CD1c-positive myeloid dendritic cell (primary cell): ENCODE measurements around the gene ST3GAL3.
A peak's percentile ranks its signal among the peaks of the same experiment; 100 is the strongest.

ENCODE experiments used
- DNase-seq: peaks from one replicate; pipeline ENCODE4 v3.0.0-alpha.2; 2016; ENCODE audit errors: extremely low spot score

Gene ST3GAL3

DNA sequence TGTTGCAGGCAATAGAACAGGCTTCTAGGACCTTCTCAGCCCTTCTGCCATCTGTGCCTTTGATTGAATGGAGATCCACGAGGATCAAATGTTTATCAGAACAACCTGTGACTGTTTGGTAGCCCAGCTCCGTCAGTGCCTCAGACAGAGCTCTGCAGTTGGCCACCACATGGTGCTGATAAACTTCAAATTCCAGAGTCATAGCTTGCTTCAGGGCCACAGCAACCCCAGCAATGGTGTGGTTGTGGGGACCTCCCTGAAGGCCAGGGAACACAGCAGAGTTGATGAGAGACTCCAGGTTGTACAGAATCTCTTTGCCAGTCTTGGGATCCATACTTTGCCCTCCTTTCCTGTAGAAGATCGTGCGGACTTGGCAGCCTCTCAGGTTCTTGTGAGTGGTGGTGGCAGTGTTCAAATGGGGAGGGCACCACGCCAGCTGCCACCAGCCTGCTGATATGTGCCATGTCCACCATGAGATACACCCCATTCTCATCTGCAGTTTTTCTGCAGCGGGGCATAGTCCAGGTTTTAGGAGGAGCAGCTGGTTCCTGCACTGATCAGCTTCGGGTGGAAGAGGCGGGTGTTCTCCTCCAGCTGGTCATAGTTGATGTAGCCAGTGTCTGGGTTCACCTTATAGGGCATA, 143.4 kb downstream of the ST3GAL3 start:
- no peak for DNase-seq

DNA sequence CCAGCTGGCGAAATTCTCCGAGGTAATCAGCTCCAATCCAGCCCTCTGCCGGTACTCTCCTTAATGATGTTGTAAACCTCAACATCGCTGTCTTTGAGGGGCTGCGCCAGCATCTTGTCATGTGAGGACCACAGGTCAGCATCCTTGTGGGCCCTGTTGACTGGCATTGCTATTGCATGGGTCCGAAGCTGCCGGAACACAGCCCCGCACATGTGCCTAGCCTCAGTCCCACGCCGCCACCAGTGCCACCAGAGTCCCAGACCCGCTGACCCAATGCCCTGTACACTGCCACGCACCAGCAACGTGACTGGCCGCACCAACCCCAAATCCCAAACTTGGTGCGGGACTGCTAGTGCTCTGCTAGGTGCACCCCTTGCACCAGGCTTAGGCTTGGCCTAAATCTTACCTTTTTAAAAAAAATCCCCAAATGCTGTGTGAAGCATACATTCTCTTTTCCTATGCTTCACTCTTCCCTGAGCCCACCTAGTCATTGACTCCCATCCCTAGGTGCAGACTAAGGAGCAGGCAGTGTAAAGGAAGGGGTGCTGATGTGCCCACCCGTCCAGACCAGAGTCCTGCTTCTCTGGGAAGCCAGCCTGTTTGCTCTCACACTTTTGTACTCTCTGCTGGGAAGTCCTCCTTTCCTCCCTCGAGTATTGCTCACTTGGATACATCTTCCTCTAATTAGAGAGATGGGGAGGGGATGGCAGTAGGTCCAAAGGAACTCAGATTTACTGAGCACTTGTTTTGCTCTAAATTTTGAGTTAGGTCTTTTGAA, 144.4 kb downstream of the ST3GAL3 start:
- no peak for DNase-seq

DNA sequence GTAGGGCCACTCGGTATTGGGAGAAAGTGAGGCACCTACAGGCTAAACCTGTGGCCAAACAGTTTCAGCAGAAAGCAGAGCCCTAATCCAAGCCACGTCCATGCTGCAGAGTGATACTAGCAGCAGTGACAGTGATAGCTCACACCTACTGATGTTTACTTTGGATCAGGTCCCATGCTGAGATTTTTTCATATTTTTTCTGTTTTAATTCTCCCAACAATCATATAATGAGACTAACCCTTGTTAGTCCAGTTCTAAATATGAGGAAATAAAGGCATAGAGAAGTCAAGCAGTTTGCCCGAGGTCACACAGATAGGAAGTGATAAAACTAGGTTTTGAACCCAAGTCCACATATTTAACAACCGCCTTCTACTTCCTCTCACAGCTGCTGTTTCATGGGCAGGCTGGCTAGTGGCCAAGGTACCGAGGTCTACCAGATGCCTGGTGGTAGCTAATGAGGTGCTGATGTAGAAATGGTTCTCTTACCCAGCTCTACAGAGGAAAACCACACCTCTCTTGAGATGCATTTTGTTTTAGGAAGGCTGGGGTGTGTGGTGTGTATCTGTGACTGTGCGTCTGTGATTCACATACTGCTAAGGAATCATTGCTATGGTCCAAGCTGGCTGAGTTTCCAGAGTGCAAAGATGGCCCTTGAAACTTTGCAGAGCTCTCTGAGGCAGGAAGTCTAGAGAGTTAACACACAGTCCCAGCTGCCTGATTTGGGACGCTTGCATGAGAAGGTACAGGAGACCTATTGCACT, 146.0 kb downstream of the ST3GAL3 start:
- peak; percentile 45 for DNase-seq

DNA sequence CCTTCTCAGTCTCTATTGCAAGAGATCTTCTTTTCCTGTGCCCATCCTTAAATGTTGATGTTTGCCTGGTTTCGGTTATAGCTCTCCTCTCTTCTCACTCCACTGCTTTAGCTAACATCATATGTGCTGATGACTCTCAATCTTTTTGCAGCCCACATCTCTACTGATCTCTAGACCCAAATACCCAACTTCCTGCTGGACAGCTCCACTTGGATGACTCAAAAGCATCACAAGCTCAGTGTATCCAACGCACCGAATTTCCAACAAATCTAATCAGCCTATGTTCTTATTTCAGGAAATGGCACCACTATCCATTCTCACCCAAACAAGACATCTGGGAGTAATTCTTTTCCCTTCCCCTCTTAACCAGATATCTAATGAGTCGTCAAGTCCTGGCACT, 147.1 kb downstream of the ST3GAL3 start:
- no peak for DNase-seq

DNA sequence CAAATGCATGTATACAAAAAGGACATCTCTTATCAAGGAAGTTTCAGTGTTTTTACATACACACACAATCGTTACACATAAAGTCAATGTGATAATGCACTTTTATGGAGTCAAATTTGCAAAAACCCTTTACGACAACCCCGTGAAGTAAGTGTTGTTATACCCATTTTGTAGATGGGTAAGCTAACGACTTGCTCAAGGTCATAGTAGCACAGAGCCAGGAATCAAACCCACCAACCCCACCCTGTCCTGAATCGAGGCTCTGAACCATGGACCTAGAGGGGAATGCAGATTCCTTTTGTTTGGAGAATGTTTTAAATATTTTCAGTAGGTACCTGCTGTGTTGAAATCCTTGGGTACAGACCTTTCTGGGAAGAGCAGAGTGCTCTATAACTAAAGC, 148.9 kb downstream of the ST3GAL3 start:
- DNase-seq, result no peak

DNA sequence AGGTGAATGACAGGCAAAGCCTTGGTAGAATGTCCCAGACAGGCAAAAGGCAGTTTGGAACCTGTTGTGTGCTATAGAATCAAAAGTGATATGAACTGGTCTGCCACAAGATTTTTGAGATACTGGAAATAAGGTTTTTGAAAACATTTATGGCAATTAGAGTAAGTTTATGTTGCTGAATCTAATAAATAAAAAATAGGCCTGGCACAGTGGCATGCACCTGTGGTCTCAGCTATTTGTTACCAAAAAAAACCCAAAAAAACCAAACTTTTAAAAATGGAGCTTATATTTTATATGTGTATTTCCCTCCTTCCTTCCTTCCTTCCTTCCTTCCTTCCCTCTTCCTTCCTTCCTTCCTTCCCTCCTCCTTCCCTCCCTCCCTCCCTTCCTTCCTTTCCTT, 149.8 kb downstream of the ST3GAL3 start:
- no peak for DNase-seq

DNA sequence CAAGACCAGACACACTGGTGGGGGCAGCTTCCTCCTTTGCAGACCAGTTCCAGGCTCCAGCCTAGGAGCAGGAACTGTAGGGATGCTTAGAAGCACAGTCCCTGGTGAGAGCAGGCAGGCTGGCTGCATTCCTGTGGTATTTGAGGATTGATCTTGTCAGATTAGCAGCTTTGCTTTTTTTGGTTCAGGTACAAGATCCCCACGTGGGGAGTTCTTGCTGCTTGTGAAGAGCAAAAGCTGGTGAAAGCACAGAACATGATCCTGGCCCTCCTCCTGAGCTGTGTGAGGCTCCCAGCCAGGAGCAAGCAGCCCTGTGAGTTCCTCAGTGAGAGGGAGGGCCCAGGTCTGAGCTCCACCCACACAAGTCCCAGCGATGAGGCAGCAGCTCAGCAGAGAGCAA, 151.0 kb downstream of the ST3GAL3 start:
- DNase-seq, result peak; percentile 32

DNA sequence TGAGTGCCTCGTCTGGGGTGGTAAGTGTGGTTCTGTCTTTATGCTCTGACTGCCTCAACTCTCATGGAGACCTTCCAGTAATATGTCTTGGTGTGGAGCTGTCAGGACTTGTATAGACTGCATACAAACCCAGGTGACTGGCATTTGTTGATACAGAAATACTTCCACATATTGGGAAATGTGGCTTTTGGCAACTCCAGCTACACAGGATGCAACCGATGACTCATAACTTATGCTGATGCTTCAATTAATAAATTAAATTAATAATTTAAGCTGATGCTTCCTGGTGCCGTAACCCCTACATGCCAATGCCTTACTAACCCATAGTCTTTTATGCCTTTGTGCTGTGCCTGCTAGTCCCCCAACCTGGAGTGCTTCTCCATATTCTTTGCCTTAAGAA, 154.0 kb downstream of the ST3GAL3 start:
- DNase-seq, result no peak

DNA sequence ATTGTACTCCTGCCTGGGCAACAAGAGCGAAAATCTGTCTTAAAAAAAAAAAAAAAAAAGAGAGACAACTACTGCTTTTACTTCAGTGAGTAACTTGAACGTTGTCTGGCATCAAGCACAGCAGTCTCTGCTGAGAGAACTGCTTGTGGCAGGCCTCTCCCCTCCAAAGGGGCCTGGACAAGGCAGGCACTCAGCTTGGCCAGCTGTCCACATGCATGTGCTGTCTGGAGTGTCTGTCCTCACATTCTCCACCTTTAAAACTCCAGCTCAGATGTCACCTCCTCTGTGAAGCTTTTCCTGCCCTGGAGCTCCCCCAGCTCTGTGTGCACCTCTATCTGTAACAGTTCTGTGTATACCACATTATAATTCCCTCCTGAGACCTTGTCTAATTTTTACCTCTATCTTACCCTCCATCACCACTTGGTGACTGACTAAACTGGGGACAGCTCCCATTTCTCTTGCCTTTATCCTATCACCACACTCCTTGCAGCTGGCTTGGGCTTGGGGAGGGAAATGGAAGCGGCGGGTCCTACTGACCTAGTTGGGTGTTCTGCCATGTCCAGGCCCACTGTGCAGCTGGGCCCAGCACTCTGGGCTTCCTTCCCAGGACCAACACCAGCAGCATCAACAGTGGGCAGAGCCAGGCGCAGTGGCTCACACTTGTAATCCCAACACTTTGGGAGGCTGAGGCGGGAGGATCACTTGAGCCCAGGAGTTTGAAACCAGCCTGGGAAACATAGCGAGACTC, 154.8 kb downstream of the ST3GAL3 start:
- DNase-seq, result no peak

DNA sequence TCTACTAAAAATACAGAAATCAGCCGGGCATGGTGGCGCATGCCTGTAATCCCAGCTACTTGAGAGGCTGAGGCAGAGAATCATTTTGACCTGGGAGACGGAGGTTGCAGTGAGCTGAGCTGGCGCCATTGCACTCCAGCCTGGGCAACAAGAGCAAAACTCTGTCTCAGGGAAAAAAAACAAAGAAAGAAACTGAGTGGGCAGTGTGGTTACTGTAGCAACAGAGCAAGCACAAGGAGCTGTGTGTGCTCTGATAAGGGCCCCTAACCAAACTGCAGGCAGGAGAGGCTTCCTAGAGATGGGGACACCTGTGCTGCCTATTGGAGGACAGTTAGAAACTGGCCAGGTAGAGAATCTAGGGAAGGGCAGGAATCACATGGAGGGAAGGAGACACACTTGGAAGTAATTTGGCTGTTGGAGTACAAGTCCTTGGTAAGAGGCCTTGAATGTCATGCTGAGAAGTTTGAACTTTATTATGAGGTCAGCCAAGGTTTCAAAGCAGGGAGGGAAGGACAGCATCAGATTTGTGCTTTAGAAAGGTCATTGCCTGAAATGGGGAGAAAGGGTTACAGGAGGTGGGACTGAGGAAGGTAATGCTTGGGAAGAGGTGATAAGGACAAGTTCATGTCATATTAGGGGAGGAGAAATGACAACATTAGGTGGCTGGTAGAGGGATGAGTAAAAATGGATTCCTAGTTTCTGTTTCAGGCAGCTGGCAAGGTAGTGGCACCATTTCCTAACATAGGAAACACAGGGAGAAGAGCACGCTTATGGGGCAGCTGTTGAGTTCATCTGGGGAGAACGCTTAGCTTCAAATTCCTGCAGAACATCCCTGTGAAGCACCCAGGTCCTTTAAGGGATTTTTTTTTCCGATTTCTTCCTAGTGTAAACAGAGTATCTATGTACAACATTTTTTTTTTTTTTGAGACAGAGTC, 157.0 kb downstream of the ST3GAL3 start:
- DNase-seq, result no peak

DNA sequence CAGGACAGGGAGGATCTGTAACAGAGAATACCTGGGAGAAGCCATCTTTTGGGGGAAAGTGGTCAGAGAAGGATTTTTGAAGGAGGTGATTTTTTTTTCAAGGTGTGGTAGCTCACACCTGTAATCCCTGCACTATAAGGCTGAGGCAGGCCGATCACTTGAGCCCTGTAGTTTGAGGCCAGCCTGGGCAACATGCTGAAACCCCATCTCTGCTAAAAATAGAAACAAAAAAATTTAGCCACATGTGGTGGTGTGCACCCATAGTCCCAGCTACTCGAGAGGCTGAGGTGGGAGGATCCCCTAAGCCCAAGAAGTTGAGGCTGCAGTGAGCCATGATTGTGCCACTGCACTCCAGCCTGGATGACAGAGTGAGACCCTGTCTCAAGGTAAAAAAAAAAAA, 158.9 kb downstream of the ST3GAL3 start:
- no peak for DNase-seq

DNA sequence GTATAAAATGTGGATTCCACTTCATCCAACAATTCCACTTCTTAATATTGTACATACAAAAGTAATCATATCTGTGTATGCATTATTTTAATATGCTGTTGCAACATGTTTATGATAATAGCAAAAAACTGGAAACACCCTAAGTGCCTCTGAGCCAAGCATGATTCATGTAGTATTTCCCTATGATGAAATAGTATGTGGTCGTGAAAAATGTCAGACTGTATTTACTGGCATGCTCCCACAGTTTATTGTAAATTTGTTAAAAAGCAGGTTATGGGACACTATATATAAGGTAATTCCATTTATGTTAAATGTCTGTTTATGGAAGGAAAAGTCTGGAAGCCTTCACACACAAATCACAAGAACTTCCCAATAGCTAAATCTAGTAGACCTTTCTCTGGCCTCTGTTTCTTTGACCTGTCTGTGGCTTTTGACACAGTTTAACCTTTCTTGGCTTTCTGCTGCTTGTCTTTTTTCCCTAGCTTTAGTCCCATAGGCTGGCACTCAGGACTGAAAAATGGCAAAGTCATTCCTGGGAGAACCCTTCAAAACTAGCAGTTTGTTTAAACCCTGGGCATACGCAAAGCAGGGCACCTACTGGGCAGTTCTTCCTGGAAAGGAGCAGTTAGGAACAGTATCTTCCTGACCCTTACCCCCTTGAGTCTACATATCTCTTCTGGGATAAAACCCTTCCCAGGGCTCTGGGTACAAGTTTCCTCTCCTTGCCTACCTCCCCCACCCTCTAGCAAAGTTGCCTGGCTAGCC, 160.8 kb downstream of the ST3GAL3 start:
- DNase-seq, result peak; percentile 60

DNA sequence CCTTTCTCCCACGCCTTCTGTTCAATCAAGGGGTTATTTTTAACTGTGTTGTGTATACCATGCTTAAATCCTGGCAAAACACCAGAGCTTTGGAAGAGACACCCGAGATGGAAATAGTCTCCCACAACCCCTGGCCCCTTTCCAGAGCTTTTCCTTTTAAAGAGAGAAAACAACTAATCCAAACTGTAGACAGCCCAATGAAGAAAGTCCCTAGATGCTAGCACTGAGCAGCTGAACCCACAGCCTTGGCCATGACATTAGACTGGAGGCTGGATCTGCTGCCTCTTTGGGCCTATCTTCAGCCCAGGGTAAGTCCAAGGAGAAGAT, 161.4 kb downstream of the ST3GAL3 start:
- no peak for DNase-seq

DNA sequence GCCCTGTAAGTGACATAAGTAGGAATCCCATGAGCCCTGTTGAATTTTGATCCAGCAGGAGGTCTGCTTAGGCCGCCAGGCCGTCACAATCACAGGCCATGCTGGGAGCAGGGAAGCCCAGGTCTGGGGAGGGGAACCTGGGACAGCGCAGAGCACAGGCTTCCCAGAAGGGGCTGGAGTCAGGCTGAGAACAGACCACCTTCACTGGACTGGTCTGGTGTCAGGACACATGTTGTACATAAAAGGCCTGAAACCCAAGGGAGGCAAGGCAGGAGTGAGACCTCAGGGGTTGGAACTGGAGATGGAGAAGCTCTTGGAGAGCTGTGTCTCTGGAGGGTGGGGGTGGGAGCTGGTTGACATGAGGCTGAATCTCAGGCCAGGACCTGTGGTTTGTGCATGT, 163.0 kb downstream of the ST3GAL3 start:
- DNase-seq, result no peak

DNA sequence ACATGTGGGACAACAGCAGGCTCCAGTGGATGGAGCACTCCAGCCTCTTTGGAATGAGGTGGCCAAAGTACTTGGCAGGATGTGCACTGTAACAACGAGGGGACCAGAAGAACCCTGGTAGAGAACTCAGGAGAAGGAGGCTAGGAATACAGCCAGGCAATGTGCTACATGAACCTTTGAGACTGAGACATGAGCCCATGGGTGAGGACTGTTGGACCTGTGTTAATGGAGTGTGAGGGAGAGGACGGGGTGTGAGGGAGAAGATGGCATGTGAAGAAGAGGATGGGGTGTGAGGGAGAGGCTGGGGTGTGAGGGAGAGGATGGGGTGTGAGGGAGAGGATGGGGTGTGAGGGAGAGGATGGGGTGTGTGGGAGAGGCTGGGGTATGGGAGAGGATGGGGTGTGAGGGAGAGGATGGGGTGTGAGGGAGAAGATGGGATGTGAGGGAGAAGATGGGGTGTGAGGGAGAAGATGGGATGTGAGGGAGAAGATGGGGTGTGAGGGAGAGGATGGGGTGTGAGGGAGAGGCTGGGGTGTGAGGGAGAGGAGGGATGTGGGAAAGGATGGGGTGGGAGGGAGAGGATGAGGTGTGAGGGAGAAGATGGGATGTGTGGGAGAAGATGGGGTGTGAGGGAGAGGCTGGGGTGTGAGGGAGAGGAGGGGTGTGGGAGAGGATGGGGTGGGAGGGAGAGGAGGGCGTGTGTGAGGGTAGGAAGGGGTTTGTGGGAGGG, 164.0 kb downstream of the ST3GAL3 start:
- DNase-seq, result no peak

DNA sequence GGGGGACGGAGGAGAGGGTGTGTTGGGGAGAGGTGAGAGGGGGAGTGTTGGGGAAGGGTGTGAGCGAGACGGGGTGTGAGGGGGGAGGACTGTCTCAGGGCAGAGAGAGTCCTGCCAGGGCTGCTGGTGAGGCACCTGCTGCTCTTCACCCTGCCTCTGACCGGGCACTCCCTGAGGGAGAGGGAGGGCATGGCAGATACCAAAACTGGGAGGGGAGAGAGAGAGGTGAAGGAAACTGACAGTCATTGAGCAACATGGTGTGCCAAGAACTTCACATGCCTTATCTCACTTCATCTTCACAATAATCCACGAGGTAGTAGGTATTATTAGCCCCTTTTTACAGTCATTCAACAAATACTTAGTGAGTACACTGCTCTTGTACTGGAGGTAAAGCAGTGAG, 164.9 kb downstream of the ST3GAL3 start:
- DNase-seq, result no peak

DNA sequence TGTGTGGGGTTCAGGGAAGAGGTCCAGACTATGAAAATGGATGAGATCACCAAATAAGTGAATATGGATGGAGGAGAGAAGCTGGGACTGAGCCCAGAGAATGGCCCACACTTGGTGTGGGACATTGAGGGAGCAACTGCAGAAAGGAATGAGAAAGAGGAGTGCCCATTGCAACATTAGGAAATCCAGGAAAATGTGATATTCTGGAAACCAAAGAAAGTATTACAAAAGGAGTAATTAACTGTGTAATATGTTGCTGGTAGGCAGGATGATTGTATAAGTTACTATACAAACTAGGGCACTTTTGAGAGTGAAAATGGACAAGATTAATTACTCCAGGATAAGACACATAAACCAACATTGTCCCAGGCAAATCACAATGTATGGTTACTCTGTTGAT, 166.5 kb downstream of the ST3GAL3 start:
- no peak for DNase-seq

DNA sequence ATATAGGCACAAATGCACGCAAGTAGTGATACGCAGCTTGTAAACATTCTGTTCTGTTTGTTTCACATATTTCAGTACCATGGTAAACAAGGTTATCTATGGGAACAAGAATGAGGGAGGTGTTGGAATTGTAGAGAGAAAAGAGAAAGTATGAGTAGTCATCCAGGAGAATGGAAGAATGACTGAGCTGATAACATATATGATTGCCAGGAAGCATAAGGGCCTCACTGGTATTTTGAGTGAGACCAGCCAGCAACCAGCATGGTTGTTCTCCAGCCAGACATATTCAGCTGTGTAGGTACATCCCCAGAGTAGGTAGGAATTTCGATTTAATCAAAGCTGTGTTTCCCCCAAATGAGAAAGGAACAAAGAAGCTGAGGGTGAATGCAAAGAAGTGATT, 167.4 kb downstream of the ST3GAL3 start:
- DNase-seq, result no peak

DNA sequence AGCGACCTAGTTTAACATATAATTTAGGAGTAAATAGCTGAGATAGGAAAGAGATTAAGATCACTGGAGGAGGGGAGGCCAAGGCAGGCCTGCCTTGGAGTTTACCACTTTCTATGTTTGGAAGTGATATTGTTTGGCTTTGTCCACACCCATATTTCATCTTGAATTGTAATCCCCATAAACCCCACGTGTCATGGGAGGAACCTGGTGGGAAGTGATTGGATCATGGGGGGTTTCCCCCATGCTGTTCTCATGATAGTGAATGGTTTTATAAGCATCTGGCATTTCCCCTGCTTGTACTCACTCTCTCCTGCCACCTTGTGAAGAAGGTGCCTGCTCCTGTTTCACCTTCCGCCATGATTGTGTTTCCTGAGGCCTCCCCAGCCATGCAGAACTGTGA, 168.0 kb downstream of the ST3GAL3 start:
- DNase-seq, result no peak

DNA sequence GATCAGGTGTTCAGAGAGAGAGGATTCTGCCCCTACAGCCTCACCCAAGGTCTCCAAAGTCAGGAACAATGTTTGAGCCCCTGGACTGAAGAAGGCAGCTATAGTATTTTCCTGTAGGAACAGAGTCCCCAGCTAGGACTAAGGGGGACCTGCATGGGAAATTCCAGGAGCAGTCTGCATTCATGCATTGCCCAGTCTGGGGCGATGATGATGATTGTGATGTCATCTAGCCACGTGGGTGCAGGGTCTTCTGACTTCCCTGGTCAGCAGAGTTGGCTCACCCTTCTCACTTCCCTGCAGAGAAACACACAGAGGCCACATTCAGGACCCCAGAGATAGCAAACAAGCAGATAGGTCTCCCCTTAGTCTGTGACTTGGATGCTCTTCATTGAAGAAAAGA, 169.8 kb downstream of the ST3GAL3 start:
- no peak for DNase-seq
